ENCODE data around the gene HELZ. TPM values are rescaled to one million over a fixed set of nuclear protein-coding genes. Genes with fewer than 3 reads are reported as not detected.

HELZ gene
- total and polyA plus RNA-seq, 2 donors (not counting 1 experiment from before 2014, with no cell fraction given): 10.4 to 97.8 TPM

- no CpG with 5 or more reads among the region's 1 CpG for WGBS (ENCODE audit: insufficient coverage)
- Histone ChIP-seq H4K20me1 (ENCODE audit: control insufficient read depth, insufficient read depth, low read length, poor library complexity, severe bottlenecking) (no peaks in the 10 kb centered on the region), H3K36me3 (replicated peaks in 1 of 2; ENCODE audit: control extremely low read depth in 1 of 2, control insufficient read depth in 1 of 2, extremely low read depth in 1 of 2, insufficient read depth in 2 of 2, low read length in 1 of 2) (peaks cover 21 to 60% of the 10 kb centered on the region in 2 experiments), H3K27ac (ENCODE audit: low read length in 2 of 2) (no peak overlapping the region), H3K9me3 (ENCODE audit: control extremely low read depth in 1 of 3, control insufficient read depth in 2 of 3, insufficient read depth in 1 of 3, low read length in 2 of 3) (no peaks in the 10 kb centered on the region), H3K27me3 (replicated peaks in 1 of 4; ENCODE audit: control extremely low read depth in 1 of 4, control insufficient read depth in 3 of 4, insufficient read depth in 4 of 4, low read length in 3 of 4) (no peaks in the 10 kb centered on the region), H3K9ac (ENCODE audit: low read length) (no peak overlapping the region), H3K4me1 (ENCODE audit: control insufficient read depth in 2 of 2, insufficient read depth in 2 of 2, low read length in 2 of 2) (no peaks in the 10 kb centered on the region), H3K4me3 (ENCODE audit: control extremely low read depth in 1 of 5, extremely low read depth in 1 of 5, insufficient read depth in 1 of 5, low read depth in 2 of 5, low read length in 4 of 5) (no peak overlapping the region), H2AFZ (ENCODE audit: insufficient read depth, low read depth, low read length, poor library complexity, severe bottlenecking) (no peak overlapping the region), H3K79me2 (ENCODE audit: control insufficient read depth, insufficient read depth, low read length) (no peaks in the 10 kb centered on the region), H3K4me2 (replicated peaks; ENCODE audit: low read depth, low read length, poor library complexity, severe bottlenecking) (no peak overlapping the region)
- intact Hi-C loops (cut with micrococcal nuclease): no loop called here
- H3K27ac Mint-ChIP-seq: no peak overlapping the region
- H3K27me3 Mint-ChIP-seq: no peaks in the 10 kb centered on the region
- ChIA-PET CTCF (no interaction called here), POLR2A (no interaction called here)
- DNase-seq (no peak), ATAC-seq (ENCODE audit: low read depth) (no peak)
- H3K4me3 Mint-ChIP-seq: no peak overlapping the region
- no peaks in the 10 kb centered on the region for H3K9me3 Mint-ChIP-seq (ENCODE audit: insufficient read depth)
- TF ChIP-seq EZH2 (IDR thresholded peaks at IDR 0.05; ENCODE audit: borderline replicate concordance, insufficient read depth, low read depth, low read length, poor library complexity, severe bottlenecking): no peak
- H3K4me1 Mint-ChIP-seq: no peaks in the 10 kb centered on the region
Measured at GRCh38 chr17:67196422-67196821, 48.6 kb downstream of the HELZ start.

- POLR2A ChIA-PET: no interaction called here
- WGBS (ENCODE audit: insufficient coverage): no CpG with 5 or more reads among the region's 2 CpGs
- intact Hi-C loops (cut with micrococcal nuclease): no loop called here
Measured at GRCh38 chr17:67194134-67194533, 50.9 kb downstream of the HELZ start.

More at GRCh38 chr17:67194134-67194533, 50.9 kb downstream of the HELZ start:
- no peaks in the 10 kb centered on the region for H3K4me1 ChIP-seq (ENCODE audit: control insufficient read depth in 2 of 2, insufficient read depth in 2 of 2, low read length in 2 of 2)
- TF ChIP-seq EZH2 (IDR thresholded peaks at IDR 0.05; ENCODE audit: borderline replicate concordance, insufficient read depth, low read depth, low read length, poor library complexity, severe bottlenecking) (no peak), CTCF (IDR thresholded peaks at IDR 0.05) (no peak)
- no peaks in the 10 kb centered on the region for H3K27me3 ChIP-seq (replicated peaks in 1 of 4; ENCODE audit: control extremely low read depth in 1 of 4, control insufficient read depth in 3 of 4, insufficient read depth in 4 of 4, low read length in 3 of 4)
- peaks cover 16 to 50% of the 10 kb centered on the region in 2 experiments for H3K36me3 ChIP-seq (replicated peaks in 1 of 2; ENCODE audit: control extremely low read depth in 1 of 2, control insufficient read depth in 1 of 2, extremely low read depth in 1 of 2, insufficient read depth in 2 of 2, low read length in 1 of 2)
- no peaks in the 10 kb centered on the region for H3K4me1 Mint-ChIP-seq
- H2AFZ ChIP-seq (ENCODE audit: insufficient read depth, low read depth, low read length, poor library complexity, severe bottlenecking): no peak overlapping the region
- no peak overlapping the region for H3K9ac ChIP-seq (ENCODE audit: low read length)
- no peak overlapping the region for H3K27ac Mint-ChIP-seq
- H3K79me2 ChIP-seq (ENCODE audit: control insufficient read depth, insufficient read depth, low read length): no peaks in the 10 kb centered on the region
- no peak overlapping the region for H3K27ac ChIP-seq (ENCODE audit: low read length in 2 of 2)
- no peaks in the 10 kb centered on the region for H4K20me1 ChIP-seq (ENCODE audit: control insufficient read depth, insufficient read depth, low read length, poor library complexity, severe bottlenecking)
- no peak overlapping the region for H3K4me3 Mint-ChIP-seq
- ATAC-seq (ENCODE audit: low read depth): no peak
- H3K4me3 ChIP-seq (ENCODE audit: control extremely low read depth in 1 of 5, extremely low read depth in 1 of 5, insufficient read depth in 1 of 5, low read depth in 2 of 5, low read length in 4 of 5): no peak overlapping the region
- CTCF ChIA-PET: no interaction called here
- no peak overlapping the region for H3K4me2 ChIP-seq (replicated peaks; ENCODE audit: low read depth, low read length, poor library complexity, severe bottlenecking)
- no peaks in the 10 kb centered on the region for H3K27me3 Mint-ChIP-seq
- no peak for DNase-seq
- H3K9me3 ChIP-seq (ENCODE audit: control extremely low read depth in 1 of 3, control insufficient read depth in 2 of 3, insufficient read depth in 1 of 3, low read length in 2 of 3): no peaks in the 10 kb centered on the region
- no peaks in the 10 kb centered on the region for H3K9me3 Mint-ChIP-seq (ENCODE audit: insufficient read depth)

Measured in B cell (primary cell).